NCI-H748 (cell line): Measurements from ENCODE around the gene MORN3.
A peak's percentile ranks its signal among the peaks of the same experiment; 100 is the strongest.
"Not testable (repeated sequence)": the region's sequence is repeated elsewhere in the genome, so short reads cannot be mapped to it uniquely, and the experiment has no call there.

Experiments used
- DNase-seq: peaks from one replicate; lab custom pipeline; 2025; ENCODE audit not compliant: unreplicated experiment; lab: John Stamatoyannopoulos, UW

Gene MORN3

GRCh38 chr12:121692744-121693143 lies 23.3 kb upstream of the MORN3 start:
- DNase-seq: not testable (repeated sequence)

- DNase-seq: no peak
Observed at GRCh38 chr12:121689430-121689829, 20.0 kb upstream of the MORN3 start.

DNA sequence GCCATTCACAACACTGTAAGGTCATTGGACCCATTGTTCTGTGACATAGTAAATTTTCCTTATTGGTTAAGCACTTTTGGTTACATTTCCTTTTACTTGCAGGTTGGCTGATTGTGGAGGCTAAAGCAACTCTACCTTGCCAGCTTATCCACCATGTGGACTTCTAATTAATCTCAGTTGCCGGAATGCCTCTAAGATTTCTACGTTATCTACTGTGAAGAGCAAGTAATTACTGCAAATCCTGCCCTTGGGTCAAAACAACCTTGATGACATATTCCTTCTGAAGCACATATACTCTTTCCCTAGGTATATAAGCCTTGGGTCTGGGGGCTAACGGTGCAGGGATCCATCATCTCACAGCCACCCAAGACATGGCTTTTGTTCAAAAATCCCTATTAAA lies 19.5 kb upstream of the MORN3 start:
- no peak for DNase-seq

- DNase-seq: not testable (repeated sequence)
Observed at GRCh38 chr12:121679661-121680197, 10.3 kb upstream of the MORN3 start.

DNA sequence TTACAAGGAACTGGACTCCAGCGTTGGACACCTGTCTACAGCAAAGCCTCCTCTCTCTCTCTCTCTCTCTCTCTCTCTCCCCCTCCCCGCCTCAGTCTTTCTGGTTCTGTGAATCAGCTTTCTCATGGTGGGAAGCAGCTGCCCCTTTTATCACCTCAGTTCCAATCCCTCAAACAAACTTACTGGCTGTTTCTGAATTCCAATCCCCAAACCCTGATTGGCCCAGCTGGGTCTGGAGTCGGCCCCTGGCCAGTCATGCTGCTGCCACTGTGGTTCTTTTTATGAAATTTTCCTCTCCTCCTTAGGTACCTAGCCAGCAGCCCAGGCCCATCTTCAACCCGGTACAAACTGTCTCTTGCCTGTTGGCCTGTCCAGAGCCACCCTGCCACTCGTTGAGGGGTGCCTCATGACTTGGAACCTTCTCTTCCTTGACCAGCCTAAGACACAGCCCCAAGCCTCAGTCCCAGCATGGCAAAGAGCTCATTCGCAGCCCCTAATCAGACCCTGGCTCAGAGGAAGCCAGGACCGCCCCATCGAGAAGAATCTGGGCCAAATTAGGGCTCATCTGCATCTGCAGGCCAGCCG lies 9.4 kb upstream of the MORN3 start:
- DNase-seq: no peak

DNA sequence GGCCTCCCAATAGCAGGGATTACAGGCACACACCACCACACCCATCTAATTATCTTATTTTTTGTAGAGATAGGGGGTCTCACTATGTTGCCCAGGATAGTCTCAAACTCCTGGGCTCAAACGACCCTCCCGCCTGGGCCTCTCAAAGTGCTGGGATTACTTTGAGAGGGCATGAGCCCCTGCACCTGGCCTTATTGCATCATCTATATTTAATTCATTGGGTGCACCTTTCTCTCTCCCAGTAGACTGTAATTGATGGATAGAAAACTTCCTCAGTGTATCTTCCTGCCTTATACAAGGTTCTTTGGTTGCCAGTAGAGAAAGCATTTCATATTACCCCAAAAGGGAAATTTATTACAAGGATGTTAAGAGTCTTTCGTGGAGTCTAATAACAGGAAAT lies 8.9 kb upstream of the MORN3 start:
- no peak for DNase-seq

DNA sequence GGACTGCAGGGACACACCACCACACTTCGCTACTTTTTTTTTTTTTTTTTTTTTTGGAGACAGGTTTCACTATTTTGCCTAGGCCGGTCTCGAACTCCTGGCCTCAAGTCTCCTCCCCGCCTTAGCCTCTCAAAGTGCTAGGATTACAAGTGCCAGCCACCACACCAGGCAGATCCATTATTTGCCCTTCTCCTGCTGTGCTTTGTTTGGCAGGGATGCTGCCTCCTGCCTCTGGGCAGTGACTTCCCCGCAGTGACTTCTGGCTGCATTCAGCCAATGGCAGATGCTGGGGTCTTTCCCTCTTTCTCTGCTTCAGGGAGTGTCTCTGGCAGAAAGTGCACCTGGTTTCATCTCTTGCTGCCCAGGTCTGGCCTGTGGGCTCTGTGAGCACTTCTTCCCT lies 6.7 kb upstream of the MORN3 start:
- DNase-seq: peak; percentile 24

GRCh38 chr12:121673013-121673511 lies 3.6 kb upstream of the MORN3 start:
- DNase-seq: no peak

DNA sequence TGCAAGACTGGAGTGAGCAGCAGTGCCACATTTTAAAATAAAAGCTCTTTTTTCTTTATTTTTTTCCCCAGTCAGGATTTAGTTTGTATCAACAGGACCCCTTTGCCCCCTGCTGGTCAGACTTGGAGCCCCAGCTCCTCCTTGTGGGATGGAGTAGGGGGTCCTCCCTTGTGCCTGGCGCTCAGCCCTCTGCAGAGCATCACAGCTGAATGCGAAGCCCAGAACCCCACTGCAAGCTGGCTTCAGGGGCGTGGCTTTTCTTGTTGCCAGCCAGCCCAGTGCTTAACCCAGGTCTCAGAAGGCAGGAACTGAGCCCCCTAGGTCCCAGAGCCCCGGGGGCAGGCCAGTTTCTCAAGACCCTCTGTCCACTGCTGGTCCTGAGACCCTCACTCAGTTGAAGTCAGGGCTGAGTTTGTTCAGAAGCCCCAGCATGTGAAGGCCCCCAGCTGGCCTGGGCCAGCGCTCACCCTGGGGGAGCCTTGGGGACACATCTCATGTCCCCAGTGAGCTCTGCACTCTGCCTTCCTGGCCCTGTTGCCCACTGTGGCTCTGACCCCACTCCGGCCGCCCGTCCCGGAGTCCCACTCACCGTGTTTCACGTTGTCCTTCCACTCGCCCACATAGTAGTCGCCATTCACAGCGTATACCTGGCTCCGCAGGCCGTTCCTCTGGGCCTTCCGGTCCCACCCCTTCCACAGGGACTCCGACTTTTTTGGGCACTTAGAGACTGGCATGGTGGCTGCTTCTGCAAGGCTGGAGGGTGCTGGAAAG lies 519 bp downstream of the MORN3 start:
- DNase-seq: peak; percentile 24

DNA sequence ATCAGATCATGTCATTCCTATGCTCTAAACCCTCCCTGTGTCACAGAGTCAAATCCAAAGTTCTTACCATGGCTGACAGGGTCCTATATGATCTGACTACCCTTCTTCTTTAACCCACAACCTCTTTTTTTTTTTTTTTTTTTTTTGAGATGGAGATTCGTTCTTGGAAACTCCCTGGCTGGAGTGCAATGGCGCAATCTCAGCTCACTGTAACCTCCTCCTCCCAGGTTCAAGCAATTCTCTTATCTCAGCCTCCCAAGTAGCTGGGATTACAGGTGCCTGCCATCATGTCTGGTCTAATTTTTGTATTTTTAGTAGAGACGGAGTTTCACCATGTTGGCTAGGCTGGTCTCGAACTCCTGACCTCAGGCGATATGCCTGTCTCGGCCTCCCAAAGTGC lies 2.6 kb downstream of the MORN3 start:
- DNase-seq: not testable (repeated sequence)

- no peak for DNase-seq
Observed at GRCh38 chr12:121663610-121663929, 5.9 kb downstream of the MORN3 start.

- DNase-seq: not testable (repeated sequence)
Observed at GRCh38 chr12:121661353-121662105, 7.9 kb downstream of the MORN3 start.

DNA sequence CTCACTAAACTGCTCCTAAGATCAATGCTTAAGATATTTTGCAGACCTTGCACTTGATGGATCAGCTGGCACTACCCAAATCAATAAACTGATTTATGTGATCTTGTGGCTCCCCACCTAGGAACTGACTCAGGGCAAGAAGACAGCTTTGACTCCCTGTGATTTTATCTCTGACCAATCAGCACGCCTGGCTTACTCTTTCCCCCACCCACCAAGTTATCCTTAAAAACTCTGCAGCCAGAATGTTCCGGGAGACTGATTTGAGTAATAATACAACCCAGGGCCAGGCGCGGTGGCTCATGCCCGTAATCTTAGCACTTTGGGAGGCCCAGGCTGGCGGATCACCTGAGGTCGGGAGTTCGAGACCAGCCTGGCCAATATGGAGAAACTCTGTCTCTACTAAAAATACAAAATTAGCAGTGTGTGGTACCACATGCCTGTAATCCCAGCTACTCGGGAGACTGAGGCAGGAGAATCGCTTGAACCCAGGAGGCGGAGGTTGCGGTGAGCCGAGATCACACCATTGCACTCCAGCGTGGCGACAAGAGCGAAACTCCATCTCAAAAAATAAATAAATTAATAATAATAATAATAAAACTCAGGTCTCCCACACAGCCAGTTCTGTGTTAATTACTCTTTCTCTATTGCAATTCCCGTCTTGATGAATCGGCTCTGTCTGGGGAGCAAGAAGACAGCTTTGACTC lies 12.0 kb downstream of the MORN3 start:
- DNase-seq: no peak

- DNase-seq: no peak
Observed at GRCh38 chr12:121656122-121656521, 13.3 kb downstream of the MORN3 start.

DNA sequence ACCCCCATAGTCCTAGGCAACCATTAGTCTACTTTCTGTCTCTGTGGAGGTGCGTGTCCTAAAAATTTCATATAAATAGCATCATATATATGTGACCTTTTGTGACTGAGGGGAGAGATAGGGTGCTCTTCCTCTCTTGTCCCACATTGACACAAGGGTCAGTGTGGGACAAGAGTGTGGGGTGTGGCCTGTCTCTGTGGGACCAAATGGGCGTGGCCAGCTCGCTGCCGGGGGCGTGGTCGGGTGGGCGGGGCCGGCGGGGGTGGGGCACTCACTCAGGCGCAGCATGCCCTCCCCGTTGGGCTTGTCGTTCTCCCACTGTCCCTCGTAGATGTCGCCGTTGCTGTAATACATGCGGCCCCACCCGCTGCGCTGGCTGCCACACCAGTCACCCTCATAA lies 15.5 kb downstream of the MORN3 start:
- DNase-seq: no peak

- DNase-seq: no peak
Observed at GRCh38 chr12:121652767-121653497, 16.5 kb downstream of the MORN3 start.

DNA sequence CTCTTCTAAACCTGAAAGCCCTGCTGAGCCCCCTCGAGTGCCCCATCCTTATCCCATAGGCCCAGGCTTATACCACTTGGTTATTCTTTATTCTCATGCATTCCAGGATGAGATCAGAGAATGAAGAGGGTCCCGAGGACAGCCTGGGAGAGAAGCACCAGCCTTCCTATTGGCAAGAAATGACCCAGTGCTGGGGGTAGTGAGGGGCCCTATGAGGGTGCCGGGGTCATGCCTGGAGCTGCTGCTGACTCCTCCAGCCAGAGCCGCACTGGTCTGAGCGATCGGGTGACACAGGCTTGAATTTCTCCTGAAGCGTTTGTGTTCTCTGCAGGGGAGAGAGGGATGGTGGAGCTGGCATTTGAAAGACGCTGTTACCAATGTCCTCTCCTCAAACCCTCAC lies 18.1 kb downstream of the MORN3 start:
- no peak for DNase-seq

- no peak for DNase-seq
Observed at GRCh38 chr12:121649819-121650353, 19.6 kb downstream of the MORN3 start.

DNA sequence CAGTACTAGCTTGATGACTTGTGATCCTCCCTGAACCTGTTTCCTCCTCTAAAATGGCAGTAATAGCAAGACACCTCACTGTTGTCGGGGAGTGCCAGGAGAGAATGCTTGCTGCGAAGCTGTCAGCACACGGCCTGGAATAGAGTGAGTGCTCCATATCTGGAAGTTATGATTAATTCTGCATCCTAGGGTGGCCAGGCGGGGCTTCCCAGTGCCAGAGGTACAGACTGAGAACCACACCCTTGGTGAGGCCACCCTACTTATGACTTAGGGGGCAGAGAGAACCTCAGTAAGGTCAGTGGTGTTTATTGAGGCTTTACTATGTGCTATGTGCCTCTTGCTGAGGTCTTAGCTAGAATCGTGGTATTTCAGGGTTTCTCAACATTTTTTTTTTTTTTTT lies 20.1 kb downstream of the MORN3 start:
- no peak for DNase-seq

DNA sequence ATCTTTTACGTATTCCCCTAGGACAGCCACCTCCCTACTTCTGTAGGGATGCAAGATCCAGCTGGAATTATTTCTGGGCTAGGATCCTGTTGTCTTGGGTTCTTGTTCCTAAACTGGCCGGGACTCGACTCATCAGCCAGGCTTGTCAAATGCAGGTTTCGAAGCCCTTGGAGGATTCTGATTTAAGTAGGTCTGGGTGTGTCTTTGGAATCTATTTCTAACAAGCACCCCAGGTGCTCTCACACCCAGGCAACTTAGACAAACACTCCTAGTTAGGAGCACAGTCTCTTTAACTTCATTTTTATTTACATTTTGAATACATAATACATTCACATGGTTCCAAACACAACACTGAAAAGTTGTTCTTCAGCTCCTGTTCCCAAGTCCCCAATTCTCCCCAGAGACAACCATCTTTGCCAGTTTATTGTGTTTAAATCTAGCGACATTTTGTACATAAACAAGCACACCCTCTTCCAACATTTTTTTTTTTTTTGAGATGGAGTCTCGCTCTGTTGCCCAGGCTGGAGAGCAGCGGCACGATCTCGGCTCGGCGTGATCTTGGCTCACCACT lies 20.9 kb downstream of the MORN3 start:
- no peak for DNase-seq
